Osteoblast (primary cell): Measurements from ENCODE around the gene ZCCHC4. TPM values are rescaled to one million over a fixed set of nuclear protein-coding genes. Genes with fewer than 3 reads are reported as not detected.

Experiments
- DNase-seq: peaks from one replicate; pipeline ENCODE4 v3.0.0; 2011; ENCODE audit warnings: low spot score, mixed read lengths; ENCODE audit not compliant: insufficient read length; ENCODE audit errors: missing footprints
- H2AFZ ChIP-seq: 2 replicates; pipeline ENCODE4 v1.6.0; 2011; ENCODE audit warnings: mild to moderate bottlenecking, low read length
- H3K27ac ChIP-seq: 2 replicates; pipeline ENCODE4 v1.5.1; 2011; ENCODE audit warnings: mild to moderate bottlenecking, low read depth, low read length, moderate library complexity
- H3K27me3 ChIP-seq: 2 replicates; pipeline ENCODE4 v1.6.0; 2012; ENCODE audit warnings: mild to moderate bottlenecking, control low read depth, inconsistent platforms, low read length, moderate library complexity; ENCODE audit not compliant: insufficient read depth
- H3K36me3 ChIP-seq: 2 replicates; pipeline ENCODE4 v1.5.1; 2011; ENCODE audit warnings: mild to moderate bottlenecking, low read length, control low read depth, moderate library complexity; ENCODE audit not compliant: insufficient read depth
- H3K4me1 ChIP-seq: 2 replicates; pipeline ENCODE4 v1.5.1; 2011; ENCODE audit warnings: mild to moderate bottlenecking, low read length, control low read depth, moderate library complexity; ENCODE audit not compliant: insufficient read depth
- H3K4me2 ChIP-seq: 2 replicates; pipeline ENCODE4 v1.6.0; 2011; ENCODE audit warnings: mild to moderate bottlenecking, low read length; ENCODE audit not compliant: insufficient read depth
- H3K4me3 ChIP-seq: fragments of 200-600 bp; sonication (generic); 3 replicates; pipeline ENCODE4 v1.5.1; 2012; ENCODE audit warnings: mild to moderate bottlenecking, low read length, inconsistent platforms; ENCODE audit not compliant: insufficient read depth
- H3K79me2 ChIP-seq: 2 replicates; pipeline ENCODE4 v1.6.0; 2012; ENCODE audit warnings: mild to moderate bottlenecking, low read length, control low read depth, inconsistent platforms; ENCODE audit not compliant: insufficient read depth
- H3K9me3 ChIP-seq: 2 replicates; pipeline ENCODE4 v1.5.1; 2011; ENCODE audit warnings: low read depth, low read length, control low read depth
- H4K20me1 ChIP-seq: 2 replicates; pipeline ENCODE4 v1.6.0; 2012; ENCODE audit warnings: mild to moderate bottlenecking, low read length, control low read depth; ENCODE audit not compliant: insufficient read depth
- CTCF ChIP-seq: IDR thresholded peaks from 2 replicates; pipeline ENCODE4 v1.5.1; 2011; ENCODE audit warnings: mild to moderate bottlenecking, low read depth, low read length, moderate library complexity; ENCODE audit errors: extremely low read depth
- total RNA-seq: library from RNA; depleted of rRNA; stranded (reverse); fragments of >200 nt; gene quantifications from 2 replicates; pipeline ENCODE4 v1.2.3, GENCODE V29; 2012

The ZCCHC4 gene
- total RNA-seq, 1 donor = 13.4 TPM

GRCh38 chr4:25383647-25384046 lies 71.1 kb downstream of the ZCCHC4 start:
- H4K20me1 ChIP-seq = peaks cover 4% of the 10 kb centered on the region
- H3K4me2 ChIP-seq = no peak overlapping the region
- no peak overlapping the region for H2AFZ ChIP-seq
- H3K4me1 ChIP-seq = peaks cover under 1% of the 10 kb centered on the region
- no peaks in the 10 kb centered on the region for H3K9me3 ChIP-seq
- TF ChIP-seq CTCF = no peak
- H3K27ac ChIP-seq = no peak overlapping the region
- H3K79me2 ChIP-seq = peaks cover 16% of the 10 kb centered on the region
- no peak overlapping the region for H3K4me3 ChIP-seq
- peaks cover 33% of the 10 kb centered on the region for H3K36me3 ChIP-seq
- no peaks in the 10 kb centered on the region for H3K27me3 ChIP-seq
- no peak for DNase-seq

- H3K36me3 ChIP-seq = peaks cover 44% of the 10 kb centered on the region
- TF ChIP-seq CTCF = no peak
- H3K79me2 ChIP-seq = no peaks in the 10 kb centered on the region
- no peak overlapping the region for H3K27ac ChIP-seq
- DNase-seq = no peak
- H3K9me3 ChIP-seq = no peaks in the 10 kb centered on the region
- no peaks in the 10 kb centered on the region for H4K20me1 ChIP-seq
- no peak overlapping the region for H3K4me2 ChIP-seq
- H3K4me3 ChIP-seq = no peak overlapping the region
- no peaks in the 10 kb centered on the region for H3K4me1 ChIP-seq
- no peaks in the 10 kb centered on the region for H3K27me3 ChIP-seq
- no peak overlapping the region for H2AFZ ChIP-seq
Measured at GRCh38 chr4:25386926-25387325, 74.4 kb downstream of the ZCCHC4 start.

- H3K9me3 ChIP-seq = peaks cover 3% of the 10 kb centered on the region
- peaks cover 23% of the 10 kb centered on the region for H3K4me1 ChIP-seq
- H3K36me3 ChIP-seq = peaks cover 66% of the 10 kb centered on the region
- H3K4me3 ChIP-seq = no peak overlapping the region
- H2AFZ ChIP-seq = no peak overlapping the region
- TF ChIP-seq CTCF = no peak
- H3K79me2 ChIP-seq = no peaks in the 10 kb centered on the region
- H3K27me3 ChIP-seq = no peaks in the 10 kb centered on the region
- no peak overlapping the region for H3K27ac ChIP-seq
- no peaks in the 10 kb centered on the region for H4K20me1 ChIP-seq
- DNase-seq = no peak
- no peak overlapping the region for H3K4me2 ChIP-seq
Measured at GRCh38 chr4:25397305-25397704, 84.7 kb downstream of the ZCCHC4 start.

- Histone ChIP-seq H2AFZ (no peak overlapping the region), H3K9me3 (peaks cover 3% of the 10 kb centered on the region), H3K4me1 (peaks cover 25% of the 10 kb centered on the region), H3K79me2 (no peaks in the 10 kb centered on the region), H3K4me2 (no peak overlapping the region), H3K36me3 (peaks cover 46% of the 10 kb centered on the region), H4K20me1 (no peaks in the 10 kb centered on the region), H3K27ac (no peak overlapping the region), H3K27me3 (no peaks in the 10 kb centered on the region), H3K4me3 (no peak overlapping the region)
- DNase-seq = no peak
- TF ChIP-seq CTCF = no peak
Measured at GRCh38 chr4:25399510-25399909, 86.9 kb downstream of the ZCCHC4 start.
